Measurements from ENCODE around the gene POU3F1.

GRCh38 chr1:38000529-38001455, 45.8 kb downstream of the POU3F1 start:
- no peak for TF ChIP-seq CTCF (conservative IDR thresholded peaks at IDR 0.05; ENCODE audit: low read depth, low read length)
- no peak for TF ChIP-seq BHLHE40 (IDR thresholded peaks at IDR 0.05; ENCODE audit: low read depth, low read length)
